ENCODE results near the gene NFAT5. TPM values are rescaled to one million over a fixed set of nuclear protein-coding genes. Genes with fewer than 3 reads are reported as not detected.

NFAT5 gene
- total RNA-seq, 1 donor from 2014 or later: 30.1 TPM

GRCh38 chr16:69680358-69680757, 114.6 kb downstream of the NFAT5 start:
- Mint-ChIP-seq H3K9me3 (no peaks in the 10 kb centered on the region), H3K27me3 (no peaks in the 10 kb centered on the region), H3K36me3 (peaks cover 17% of the 10 kb centered on the region), H3K4me1 (ENCODE audit: unreplicated experiment) (no peaks in the 10 kb centered on the region), H3K27ac (no peak overlapping the region), H3K4me3 (no peak overlapping the region)
- TF ChIP-seq CTCF (conservative IDR thresholded peaks at IDR 0.05): no peak
- no peak for DNase-seq (ENCODE audit: extremely low spot score, unreplicated experiment)

- Mint-ChIP-seq H3K4me1 (ENCODE audit: unreplicated experiment) (no peaks in the 10 kb centered on the region), H3K36me3 (peaks cover 19% of the 10 kb centered on the region), H3K27ac (no peak overlapping the region), H3K9me3 (no peaks in the 10 kb centered on the region), H3K27me3 (no peaks in the 10 kb centered on the region), H3K4me3 (no peak overlapping the region)
- no peak for TF ChIP-seq CTCF (conservative IDR thresholded peaks at IDR 0.05)
- DNase-seq (ENCODE audit: extremely low spot score, unreplicated experiment): no peak
These were observed 122.8 kb downstream of the NFAT5 start for GRCh38 chr16:69688589-69688988.

- Mint-ChIP-seq H3K9me3 (no peaks in the 10 kb centered on the region), H3K4me3 (no peak overlapping the region), H3K4me1 (ENCODE audit: unreplicated experiment) (no peaks in the 10 kb centered on the region), H3K36me3 (peaks cover 28% of the 10 kb centered on the region), H3K27ac (no peak overlapping the region), H3K27me3 (no peaks in the 10 kb centered on the region)
- DNase-seq (ENCODE audit: extremely low spot score, unreplicated experiment): no peak
- no peak for TF ChIP-seq CTCF (conservative IDR thresholded peaks at IDR 0.05)
These were observed 126.5 kb downstream of the NFAT5 start for GRCh38 chr16:69691980-69692911.

GRCh38 chr16:69693916-69694315, 128.2 kb downstream of the NFAT5 start:
- Mint-ChIP-seq H3K27ac (no peak overlapping the region), H3K4me3 (no peak overlapping the region), H3K36me3 (peaks cover 28% of the 10 kb centered on the region), H3K4me1 (ENCODE audit: unreplicated experiment) (no peaks in the 10 kb centered on the region), H3K27me3 (no peaks in the 10 kb centered on the region), H3K9me3 (no peaks in the 10 kb centered on the region)
- no peak for TF ChIP-seq CTCF (conservative IDR thresholded peaks at IDR 0.05)
- no peak for DNase-seq (ENCODE audit: extremely low spot score, unreplicated experiment)

GRCh38 chr16:69698404-69698803, 132.6 kb downstream of the NFAT5 start:
- Mint-ChIP-seq H3K4me3 (no peak overlapping the region), H3K27ac (no peak overlapping the region), H3K36me3 (peaks cover 21% of the 10 kb centered on the region), H3K27me3 (no peaks in the 10 kb centered on the region), H3K9me3 (no peaks in the 10 kb centered on the region), H3K4me1 (ENCODE audit: unreplicated experiment) (peaks cover 4% of the 10 kb centered on the region)
- no peak for TF ChIP-seq CTCF (conservative IDR thresholded peaks at IDR 0.05)
- DNase-seq (ENCODE audit: extremely low spot score, unreplicated experiment): no peak
